HFF-Myc (cell line): ENCODE measurements around the gene DTX1.

Source experiments
- DNase-seq: peaks from one replicate; pipeline ENCODE4 v3.0.0-alpha.2; 2011; ENCODE audit warnings: low read depth; ENCODE audit errors: extremely low read depth
- H3K4me3 ChIP-seq: replicated peaks from 2 replicates; pipeline ENCODE4 v1.5.1; 2011; ENCODE audit warnings: low read depth, mild to moderate bottlenecking, control low read depth, low read length
- TF ChIP-seq, protein P1 (sequence below): IDR thresholded peaks from 2 replicates; pipeline ENCODE4 v1.5.1; 2012; ENCODE audit warnings: mild to moderate bottlenecking, low read depth, low read length, control low read depth; ENCODE audit errors: missing control alignments

The DTX1 gene

DNA sequence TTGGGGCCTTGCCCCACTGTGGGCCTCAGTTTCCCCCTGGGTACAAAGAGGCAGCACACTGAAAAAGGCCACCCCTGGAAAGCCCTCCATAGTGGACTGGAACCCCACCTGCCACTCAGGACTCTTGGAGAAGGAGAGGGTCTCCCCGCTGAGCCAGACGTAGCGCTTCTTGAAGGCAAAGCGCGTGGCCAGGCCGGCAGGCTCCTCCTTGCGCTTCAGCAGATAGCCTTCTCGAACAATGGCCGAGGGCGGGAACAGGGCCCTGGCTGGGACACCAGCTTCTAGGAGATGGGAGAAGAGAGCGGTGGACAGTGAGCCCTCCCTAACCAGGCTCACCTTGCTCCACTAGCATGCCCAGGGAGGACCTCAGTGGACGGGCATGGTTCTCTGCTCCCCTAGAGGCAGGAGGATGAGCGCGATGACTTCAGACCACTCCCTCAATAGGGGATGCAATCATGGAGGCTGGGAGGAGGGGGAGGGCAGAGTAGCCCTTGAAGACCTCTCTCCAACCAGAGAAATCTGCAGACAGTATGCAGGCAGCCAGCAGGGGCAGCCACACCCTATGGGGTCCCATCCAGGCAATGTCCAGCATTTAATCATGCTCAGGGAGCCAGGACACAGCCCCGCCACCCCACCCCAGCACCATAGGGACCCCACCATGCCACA lies 49.2 kb downstream of the DTX1 start:
- DNase-seq: no peak
- no peak overlapping the region for H3K4me3 ChIP-seq
- TF ChIP-seq, protein P1, sequence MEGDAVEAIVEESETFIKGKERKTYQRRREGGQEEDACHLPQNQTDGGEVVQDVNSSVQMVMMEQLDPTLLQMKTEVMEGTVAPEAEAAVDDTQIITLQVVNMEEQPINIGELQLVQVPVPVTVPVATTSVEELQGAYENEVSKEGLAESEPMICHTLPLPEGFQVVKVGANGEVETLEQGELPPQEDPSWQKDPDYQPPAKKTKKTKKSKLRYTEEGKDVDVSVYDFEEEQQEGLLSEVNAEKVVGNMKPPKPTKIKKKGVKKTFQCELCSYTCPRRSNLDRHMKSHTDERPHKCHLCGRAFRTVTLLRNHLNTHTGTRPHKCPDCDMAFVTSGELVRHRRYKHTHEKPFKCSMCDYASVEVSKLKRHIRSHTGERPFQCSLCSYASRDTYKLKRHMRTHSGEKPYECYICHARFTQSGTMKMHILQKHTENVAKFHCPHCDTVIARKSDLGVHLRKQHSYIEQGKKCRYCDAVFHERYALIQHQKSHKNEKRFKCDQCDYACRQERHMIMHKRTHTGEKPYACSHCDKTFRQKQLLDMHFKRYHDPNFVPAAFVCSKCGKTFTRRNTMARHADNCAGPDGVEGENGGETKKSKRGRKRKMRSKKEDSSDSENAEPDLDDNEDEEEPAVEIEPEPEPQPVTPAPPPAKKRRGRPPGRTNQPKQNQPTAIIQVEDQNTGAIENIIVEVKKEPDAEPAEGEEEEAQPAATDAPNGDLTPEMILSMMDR: no peak

DNA sequence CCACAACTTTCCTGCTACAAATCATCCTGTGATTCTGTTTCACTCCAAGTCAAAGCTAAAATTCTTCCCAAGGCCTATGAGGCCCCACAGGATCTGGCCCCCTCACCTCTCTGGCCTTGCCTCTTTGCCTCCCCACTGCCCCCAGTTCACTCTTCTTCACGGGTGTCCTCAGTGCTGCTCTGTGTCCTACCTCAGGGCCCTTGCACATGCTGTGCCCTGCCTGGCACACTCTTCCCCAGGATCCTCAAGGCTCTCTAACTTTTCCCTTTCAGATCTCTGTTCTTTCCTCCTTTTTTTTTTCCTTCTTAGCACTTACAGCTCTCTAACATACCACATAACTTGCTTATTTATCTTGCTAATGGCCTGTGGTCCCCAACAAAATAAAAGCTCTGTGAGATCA lies 49.8 kb downstream of the DTX1 start:
- H3K4me3 ChIP-seq: no peak overlapping the region
- TF ChIP-seq, protein P1: no peak
- DNase-seq: no peak

DNA sequence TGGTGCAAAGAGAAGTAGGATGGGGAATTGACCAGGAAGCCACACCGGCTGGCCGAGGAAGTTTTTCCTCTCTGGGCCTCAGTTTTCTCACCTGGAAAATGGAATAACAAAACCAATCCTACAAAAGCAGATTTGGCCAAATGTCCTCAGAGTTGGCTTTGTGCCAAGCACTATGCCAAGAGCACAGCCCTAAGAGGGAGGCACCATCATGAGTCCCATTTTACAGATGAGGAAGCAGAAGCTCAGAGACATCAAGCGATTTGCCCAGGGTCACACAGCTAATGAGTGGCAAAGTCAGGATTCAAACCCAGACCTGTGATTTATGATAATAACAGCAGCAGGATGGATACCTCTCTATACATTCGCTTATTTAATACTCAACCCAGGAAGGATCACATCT lies 51.8 kb downstream of the DTX1 start:
- no peak for DNase-seq
- H3K4me3 ChIP-seq: no peak overlapping the region
- TF ChIP-seq, protein P1: no peak

DNA sequence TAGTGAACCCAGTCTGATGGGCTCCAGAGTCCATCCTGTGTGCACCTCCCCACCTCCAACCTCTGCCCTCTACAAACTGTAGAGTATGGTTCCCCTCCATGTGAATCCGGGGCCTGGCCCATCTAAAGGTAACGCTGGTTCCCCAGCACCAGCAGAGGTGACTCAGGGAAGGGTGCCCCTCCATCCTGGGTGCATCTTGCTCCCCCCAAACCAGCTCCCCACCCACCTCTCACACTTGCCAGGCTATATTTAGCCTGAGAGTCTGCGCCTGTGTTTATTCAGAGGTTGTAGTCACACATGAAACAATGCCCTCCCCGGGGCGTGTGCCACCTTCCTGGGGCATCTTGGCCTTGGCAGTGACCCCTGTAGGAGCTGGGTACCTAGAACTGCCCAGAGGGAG lies 52.8 kb downstream of the DTX1 start:
- TF ChIP-seq, protein P1: no peak
- no peak overlapping the region for H3K4me3 ChIP-seq
- DNase-seq: no peak

DNA sequence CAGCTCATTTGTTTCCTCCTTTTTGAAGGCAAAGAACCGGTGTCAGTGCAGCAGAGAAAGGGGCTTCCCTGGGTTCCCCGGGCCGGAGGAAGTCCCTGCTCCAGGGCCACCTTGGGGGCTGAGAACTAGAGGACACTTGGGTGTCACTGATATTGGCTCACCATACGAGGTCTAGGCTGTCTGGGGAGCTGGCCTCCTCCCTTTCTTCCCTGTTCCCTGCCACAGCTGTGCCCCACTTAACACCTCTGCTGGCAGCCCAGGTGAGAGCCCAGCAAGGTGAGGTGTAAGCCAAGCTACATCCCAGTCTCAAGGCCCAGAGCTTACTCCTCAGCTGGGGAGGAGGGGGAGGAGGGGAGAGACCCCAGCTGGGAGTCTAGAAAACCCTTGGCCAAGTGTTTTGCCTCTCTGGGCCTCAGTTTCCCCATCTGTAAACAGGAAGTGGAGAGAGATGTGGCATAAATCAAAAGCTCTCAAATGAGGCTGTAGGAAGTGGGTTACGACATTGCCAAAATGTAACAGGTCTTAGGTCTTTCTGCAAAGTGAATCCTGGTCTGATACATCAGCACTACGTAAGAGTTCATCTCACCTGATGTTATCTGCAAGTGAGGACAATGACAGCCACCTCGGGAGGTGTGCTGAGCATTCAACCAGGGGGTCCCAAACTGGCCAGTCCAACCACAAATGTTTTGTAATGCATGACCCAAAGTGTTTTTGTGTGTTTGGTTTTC lies 53.5 kb downstream of the DTX1 start:
- TF ChIP-seq, protein P1: no peak
- H3K4me3 ChIP-seq: no peak overlapping the region
- DNase-seq: no peak

DNA sequence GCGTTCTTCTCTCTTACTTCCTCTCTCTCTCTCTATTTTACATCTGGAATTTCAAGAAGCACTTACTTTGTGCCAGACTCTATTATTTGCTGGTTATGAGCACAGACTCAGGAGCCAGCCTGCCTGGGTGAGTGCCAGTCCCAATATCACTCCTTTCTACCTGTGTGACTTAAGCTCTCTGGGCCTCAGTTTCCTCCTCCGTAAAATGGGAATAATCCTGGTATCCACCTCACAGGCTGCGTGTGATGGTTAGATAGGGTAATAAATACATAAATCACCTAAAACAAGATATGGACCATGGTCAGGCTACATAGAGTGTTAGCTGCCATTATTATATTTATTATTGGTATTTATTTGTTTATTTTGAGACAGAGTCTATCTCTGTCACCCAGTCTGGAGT lies 54.7 kb downstream of the DTX1 start:
- DNase-seq: no peak
- TF ChIP-seq, protein P1: no peak
- H3K4me3 ChIP-seq: no peak overlapping the region
